HL-60 (cell line): Measurements from ENCODE around the gene KLF16.
"Not testable (repeated sequence)": the region's sequence is repeated elsewhere in the genome, so short reads cannot be mapped to it uniquely, and the experiment has no call there.

Experiments
- DNase-seq, 2 experiments: peaks; one replicate each; pipeline ENCODE4 v3.0.0-alpha.2; 2010 to 2020; ENCODE audit warnings: low read depth in 1 of 2, low spot score in 1 of 2
- H3K27ac ChIP-seq: fragments of 250-450 bp; sonication (Bioruptor Pico); replicated peaks from 2 replicates; pipeline ENCODE4 v1.5.1; 2020; ENCODE audit warnings: mild to moderate bottlenecking, moderate library complexity
- H3K27me3 ChIP-seq: fragments of 250-450 bp; sonication (Bioruptor Pico); 2 replicates; pipeline ENCODE4 v1.5.1; 2021; ENCODE audit warnings: mild to moderate bottlenecking, moderate library complexity; ENCODE audit not compliant: insufficient read depth, poor library complexity, severe bottlenecking
- H3K4me3 ChIP-seq: replicated peaks from 2 replicates; pipeline ENCODE4 v1.5.1; 2011; ENCODE audit warnings: mild to moderate bottlenecking, control low read depth, low read length; ENCODE audit not compliant: insufficient read depth
- CTCF ChIP-seq: IDR thresholded peaks from one replicate; pipeline ENCODE4 v1.5.1; 2011; ENCODE audit warnings: low read length, control low read depth, inconsistent platforms; ENCODE audit not compliant: insufficient read depth
- GABPA ChIP-seq: IDR thresholded peaks from 2 replicates; pipeline ENCODE4 v1.6.1; 2012; ENCODE audit warnings: low read depth
- POLR2AphosphoS5 ChIP-seq: IDR thresholded peaks from 2 replicates; pipeline ENCODE4 v1.6.1; 2012; ENCODE audit warnings: low read depth
- REST ChIP-seq: IDR thresholded peaks from 2 replicates; pipeline ENCODE4 v1.6.1; 2012; ENCODE audit warnings: low read depth; ENCODE audit not compliant: insufficient replicate concordance
- SPI1 ChIP-seq: IDR thresholded peaks from 2 replicates; pipeline ENCODE4 v1.6.1; 2012; ENCODE audit warnings: low read depth, mild to moderate bottlenecking, borderline replicate concordance

KLF16 gene

DNA sequence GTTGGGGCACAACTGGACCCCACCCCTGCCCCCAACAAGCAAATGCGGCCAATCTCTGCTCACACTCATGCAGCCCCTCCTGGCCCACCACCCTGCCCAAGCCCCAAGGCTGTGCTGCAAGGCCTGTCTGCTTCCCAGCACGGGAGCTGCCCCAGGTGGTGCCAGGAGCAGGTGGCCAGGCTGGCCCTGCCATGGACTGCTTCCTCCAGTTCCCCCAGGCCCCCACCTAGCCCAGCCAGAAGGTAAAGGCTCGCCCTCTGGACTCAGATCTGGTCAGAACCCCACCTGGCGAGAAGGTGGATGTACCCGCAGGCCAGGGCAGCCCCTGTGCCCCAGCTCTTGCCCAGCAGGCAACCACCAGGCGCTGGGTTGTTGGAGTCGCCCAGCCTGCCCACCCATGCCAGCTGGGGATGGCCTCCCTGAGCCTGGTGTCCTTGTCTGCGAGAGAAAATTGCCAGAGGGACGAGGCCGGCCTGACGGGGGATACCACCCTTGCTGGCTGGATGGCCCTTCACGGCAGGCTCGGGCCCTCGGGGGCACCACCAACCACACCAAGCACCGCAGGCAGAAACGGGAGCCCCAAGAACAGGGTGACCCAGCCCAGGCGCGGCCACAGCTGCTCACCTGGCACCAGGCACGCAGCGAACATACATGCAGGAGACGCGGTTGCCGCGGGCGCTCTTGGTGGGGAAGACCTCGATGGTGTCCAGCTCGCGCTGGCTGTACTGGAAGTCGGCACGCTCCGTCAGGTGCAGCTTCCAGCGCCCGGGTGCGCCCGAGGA, 17.4 kb upstream of the KLF16 start:
- no peak for TF ChIP-seq SPI1
- Histone ChIP-seq H3K4me3 (no peak overlapping the region), H3K27me3 (no peaks in the 10 kb centered on the region), H3K27ac (no peak overlapping the region)
- no peak for DNase-seq

GRCh38 chr19:1879982-1880381, 16.6 kb upstream of the KLF16 start:
- not testable (repeated sequence) for H3K27ac ChIP-seq, DNase-seq, H3K4me3 ChIP-seq, H3K27me3 ChIP-seq

- H3K27ac ChIP-seq, H3K4me3 ChIP-seq, DNase-seq, H3K27me3 ChIP-seq: not testable (repeated sequence)
Observed at GRCh38 chr19:1878583-1878982, 15.2 kb upstream of the KLF16 start.

- not testable (repeated sequence) for H3K27ac ChIP-seq, H3K4me3 ChIP-seq, DNase-seq, H3K27me3 ChIP-seq
Observed at GRCh38 chr19:1877280-1877660, 13.9 kb upstream of the KLF16 start.

DNA sequence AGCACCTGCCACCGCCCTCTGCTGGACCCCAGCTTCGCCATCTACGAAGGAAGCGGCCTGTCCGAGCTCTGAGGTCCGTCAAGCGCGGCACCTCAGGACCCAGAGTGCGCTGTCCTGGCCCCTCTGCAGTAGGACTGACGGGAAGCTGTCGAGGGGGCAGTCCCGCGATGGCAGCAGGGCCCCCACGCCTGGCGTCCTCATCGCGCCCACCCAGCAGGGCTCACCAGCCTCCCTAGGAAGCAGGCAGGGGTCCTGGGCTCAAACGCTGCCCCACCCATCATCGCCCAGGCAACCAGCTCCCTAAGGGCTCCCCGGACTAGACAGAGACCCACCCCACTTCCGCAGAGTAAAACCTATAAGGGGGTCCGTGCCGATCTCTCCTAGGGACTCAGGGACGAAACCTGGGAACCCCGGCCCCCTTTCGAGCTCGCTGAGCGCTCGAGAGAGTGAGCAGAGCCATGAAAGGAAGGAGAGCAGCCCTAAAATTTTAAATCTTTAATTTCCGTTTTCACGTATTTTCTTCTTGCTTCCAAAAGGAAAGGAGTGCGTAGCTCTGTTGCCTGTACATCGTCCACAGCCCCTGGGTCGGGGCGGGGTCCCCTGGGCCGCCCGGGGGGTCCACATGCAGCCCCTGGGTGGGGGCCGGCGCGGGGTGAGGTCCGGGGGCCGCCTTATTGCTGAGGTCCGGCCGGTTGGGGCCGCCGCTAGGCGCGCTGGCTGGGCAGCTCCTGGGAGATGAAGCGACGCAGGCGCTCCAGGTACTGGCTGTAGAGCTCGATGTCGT, 13.3 kb upstream of the KLF16 start:
- DNase-seq, H3K27me3 ChIP-seq: not testable (repeated sequence)
- peak overlapping the region; percentile 90 for H3K4me3 ChIP-seq
- peak overlapping the region; percentile 98 for H3K27ac ChIP-seq

GRCh38 chr19:1875646-1876495, 12.5 kb upstream of the KLF16 start:
- Histone ChIP-seq H3K27ac (peak overlapping the region; percentile 98), H3K27me3 (no peaks in the 10 kb centered on the region), H3K4me3 (peak overlapping the region; percentile 90)
- TF ChIP-seq POLR2AphosphoS5, result peak; percentile 99
- peak; percentile 84; the same call in 1 of the 2 replicates for TF ChIP-seq SPI1
- no peak for TF ChIP-seq REST
- TF ChIP-seq CTCF, result no peak
- peak; percentile 80 for TF ChIP-seq GABPA
- peak; percentile 89 to 92 for DNase-seq

DNA sequence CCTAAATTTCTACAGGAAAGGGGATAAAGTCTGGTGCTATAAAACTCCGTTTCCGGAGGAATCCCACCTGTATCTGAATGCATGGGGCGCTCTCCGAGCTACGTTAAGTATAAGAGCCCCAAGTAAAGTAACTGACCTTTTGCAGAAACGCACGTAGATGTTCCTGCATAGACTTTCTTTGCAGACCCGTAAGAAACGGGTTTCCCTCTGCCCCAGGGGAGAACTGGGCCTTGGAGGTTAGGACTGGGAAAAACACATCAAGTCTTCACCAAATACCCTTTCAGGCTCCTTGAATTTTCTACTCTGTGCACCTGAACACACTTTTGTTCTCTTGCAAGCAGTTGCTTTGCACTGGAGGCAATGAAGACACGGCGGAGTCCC, 11.9 kb upstream of the KLF16 start:
- not testable (repeated sequence) for H3K27me3 ChIP-seq, DNase-seq
- peak overlapping the region; percentile 98 for H3K27ac ChIP-seq
- H3K4me3 ChIP-seq, result peak overlapping the region; percentile 90
